ENCODE data around the gene OR2AT4. TPM values are rescaled to one million over a fixed set of nuclear protein-coding genes. Genes with fewer than 3 reads are reported as not detected.

OR2AT4 gene
- total and polyA plus RNA-seq, 4 donors, result not detected

DNA sequence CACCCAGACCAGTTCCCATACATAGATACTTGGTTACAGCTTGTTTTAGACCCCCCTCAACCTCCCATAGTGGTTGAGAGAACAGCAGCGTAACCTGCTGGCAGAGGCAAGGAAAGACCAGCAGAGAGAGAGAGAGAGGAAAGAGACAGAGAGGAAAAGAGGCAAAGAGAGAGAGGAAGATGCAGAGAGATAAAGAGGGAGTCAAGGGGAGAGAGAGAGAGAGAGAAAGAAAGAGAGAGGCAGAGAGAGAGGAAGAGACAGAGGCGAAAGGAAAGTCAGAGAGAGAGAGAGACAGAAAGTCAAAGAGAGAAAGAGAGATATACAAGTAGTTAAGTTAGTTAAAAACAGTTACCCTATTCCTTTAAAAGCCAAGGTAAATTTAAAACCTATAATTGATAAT is 55.4 kb downstream of the OR2AT4 start:
- no peaks in the 10 kb centered on the region for H3K4me1 ChIP-seq (ENCODE audit: control insufficient read depth in 5 of 5, insufficient read depth in 5 of 5, low read length in 5 of 5)
- WGBS, 2 donors, result 83 to 95% methylated on average over 2 of the region's 2 CpGs
- H3K9ac ChIP-seq (ENCODE audit: insufficient read depth in 1 of 2, low read length in 2 of 2), result no peak overlapping the region
- ATAC-seq (ENCODE audit: insufficient read depth, low FRiP score) (no peak), DNase-seq (no peak)
- no peak overlapping the region for H3K4me3 ChIP-seq
- TF ChIP-seq, protein P1, sequence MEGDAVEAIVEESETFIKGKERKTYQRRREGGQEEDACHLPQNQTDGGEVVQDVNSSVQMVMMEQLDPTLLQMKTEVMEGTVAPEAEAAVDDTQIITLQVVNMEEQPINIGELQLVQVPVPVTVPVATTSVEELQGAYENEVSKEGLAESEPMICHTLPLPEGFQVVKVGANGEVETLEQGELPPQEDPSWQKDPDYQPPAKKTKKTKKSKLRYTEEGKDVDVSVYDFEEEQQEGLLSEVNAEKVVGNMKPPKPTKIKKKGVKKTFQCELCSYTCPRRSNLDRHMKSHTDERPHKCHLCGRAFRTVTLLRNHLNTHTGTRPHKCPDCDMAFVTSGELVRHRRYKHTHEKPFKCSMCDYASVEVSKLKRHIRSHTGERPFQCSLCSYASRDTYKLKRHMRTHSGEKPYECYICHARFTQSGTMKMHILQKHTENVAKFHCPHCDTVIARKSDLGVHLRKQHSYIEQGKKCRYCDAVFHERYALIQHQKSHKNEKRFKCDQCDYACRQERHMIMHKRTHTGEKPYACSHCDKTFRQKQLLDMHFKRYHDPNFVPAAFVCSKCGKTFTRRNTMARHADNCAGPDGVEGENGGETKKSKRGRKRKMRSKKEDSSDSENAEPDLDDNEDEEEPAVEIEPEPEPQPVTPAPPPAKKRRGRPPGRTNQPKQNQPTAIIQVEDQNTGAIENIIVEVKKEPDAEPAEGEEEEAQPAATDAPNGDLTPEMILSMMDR (IDR thresholded peaks at IDR 0.05; ENCODE audit: control extremely low read depth, extremely low read depth), result no peak
- H3K9me3 ChIP-seq (ENCODE audit: control insufficient read depth in 4 of 4, insufficient read depth in 3 of 4, low read length in 3 of 4), result no peaks in the 10 kb centered on the region
- H3K27ac ChIP-seq (ENCODE audit: low read depth in 1 of 2, low read length in 1 of 2), result no peak overlapping the region
- no peaks in the 10 kb centered on the region for H3K36me3 ChIP-seq (ENCODE audit: control insufficient read depth in 4 of 4, insufficient read depth in 4 of 4, low read length in 4 of 4)
- no peaks in the 10 kb centered on the region for H3K27me3 ChIP-seq (ENCODE audit: control insufficient read depth in 3 of 3, insufficient read depth in 3 of 3, low read length in 2 of 3)

DNA sequence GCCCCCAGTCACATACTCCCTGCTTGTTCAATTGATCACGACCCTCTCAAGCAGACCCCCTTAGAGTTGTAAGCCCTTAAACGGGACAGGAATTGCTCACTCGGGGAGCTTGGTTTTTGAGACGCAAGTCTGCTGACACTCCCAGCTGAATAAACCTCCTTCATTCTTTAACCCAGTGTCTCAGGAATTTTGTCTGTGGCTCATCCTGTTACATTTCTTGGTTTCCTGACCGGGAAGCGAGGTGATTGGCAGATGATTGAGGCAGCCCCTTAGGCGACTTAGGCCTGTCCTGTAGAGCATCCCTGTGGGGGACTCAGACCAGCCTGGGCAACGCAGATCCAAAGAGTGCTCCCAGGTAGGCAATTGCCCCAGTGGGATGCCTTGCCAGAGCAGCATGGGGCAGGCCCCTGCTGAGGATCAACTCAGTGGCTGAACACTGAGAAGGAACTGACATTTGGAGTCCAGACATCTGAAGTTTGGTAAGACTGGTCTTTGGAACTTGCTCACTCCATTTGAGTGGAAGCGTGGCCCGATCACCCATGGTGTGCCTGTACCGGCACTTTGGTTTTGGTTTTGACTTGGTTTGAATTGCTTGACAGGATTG is 56.4 kb downstream of the OR2AT4 start:
- Histone ChIP-seq H3K9ac (ENCODE audit: insufficient read depth in 1 of 2, low read length in 2 of 2) (no peak overlapping the region), H3K36me3 (ENCODE audit: control insufficient read depth in 4 of 4, insufficient read depth in 4 of 4, low read length in 4 of 4) (no peaks in the 10 kb centered on the region), H3K27ac (ENCODE audit: low read depth in 1 of 2, low read length in 1 of 2) (no peak overlapping the region), H3K4me3 (no peak overlapping the region), H3K4me1 (ENCODE audit: control insufficient read depth in 5 of 5, insufficient read depth in 5 of 5, low read length in 5 of 5) (no peaks in the 10 kb centered on the region), H3K27me3 (ENCODE audit: control insufficient read depth in 3 of 3, insufficient read depth in 3 of 3, low read length in 2 of 3) (no peaks in the 10 kb centered on the region), H3K9me3 (ENCODE audit: control insufficient read depth in 4 of 4, insufficient read depth in 3 of 4, low read length in 3 of 4) (no peaks in the 10 kb centered on the region)
- TF ChIP-seq, protein P1 (IDR thresholded peaks at IDR 0.05; ENCODE audit: control extremely low read depth, extremely low read depth), result no peak
- WGBS, 2 donors, result 86 to 90% methylated on average over 11 of the region's 11 CpGs
- DNase-seq (no peak), ATAC-seq (ENCODE audit: insufficient read depth, low FRiP score) (no peak)

DNA sequence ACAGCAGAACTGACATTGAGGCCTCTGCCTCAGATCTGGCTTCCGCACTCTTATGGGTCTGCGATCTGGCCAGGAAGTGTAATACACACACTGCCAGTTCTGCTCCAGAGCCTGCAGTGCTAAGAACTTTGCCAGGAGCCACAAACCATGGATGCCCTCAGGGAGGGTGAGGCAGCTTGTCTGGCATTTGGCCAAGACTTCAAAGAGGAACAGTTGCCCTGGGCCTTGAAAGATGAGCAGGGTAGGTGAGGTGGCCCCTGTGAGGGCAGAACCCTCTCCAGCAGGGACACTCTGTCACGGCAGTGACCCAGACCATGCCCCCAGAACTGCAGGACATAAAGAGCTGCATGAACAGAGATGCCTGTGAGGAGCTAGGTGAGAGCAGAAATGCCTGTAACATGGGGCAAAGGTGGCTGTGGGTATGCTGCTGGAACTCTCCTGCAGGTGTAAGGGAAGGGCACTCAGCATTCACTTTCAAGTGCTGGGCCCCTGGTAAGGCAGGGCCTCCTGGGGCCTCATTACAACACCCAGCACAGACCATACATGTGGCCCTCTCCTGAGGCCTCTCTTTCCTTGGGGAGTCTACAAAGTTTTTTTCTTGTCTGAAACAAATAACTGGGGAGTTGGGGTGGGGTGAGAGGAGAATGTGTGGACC is 60.6 kb downstream of the OR2AT4 start:
- WGBS, 2 donors, result 82 to 84% methylated on average over 3 of the region's 3 CpGs
- Histone ChIP-seq H3K9me3 (ENCODE audit: control insufficient read depth in 4 of 4, insufficient read depth in 3 of 4, low read length in 3 of 4) (no peaks in the 10 kb centered on the region), H3K9ac (ENCODE audit: insufficient read depth in 1 of 2, low read length in 2 of 2) (no peak overlapping the region), H3K27ac (ENCODE audit: low read depth in 1 of 2, low read length in 1 of 2) (no peak overlapping the region), H3K4me1 (ENCODE audit: control insufficient read depth in 5 of 5, insufficient read depth in 5 of 5, low read length in 5 of 5) (no peaks in the 10 kb centered on the region), H3K36me3 (ENCODE audit: control insufficient read depth in 4 of 4, insufficient read depth in 4 of 4, low read length in 4 of 4) (no peaks in the 10 kb centered on the region), H3K4me3 (no peak overlapping the region), H3K27me3 (ENCODE audit: control insufficient read depth in 3 of 3, insufficient read depth in 3 of 3, low read length in 2 of 3) (no peaks in the 10 kb centered on the region)
- DNase-seq (no peak), ATAC-seq (ENCODE audit: insufficient read depth, low FRiP score) (no peak)
- TF ChIP-seq, protein P1 (IDR thresholded peaks at IDR 0.05; ENCODE audit: control extremely low read depth, extremely low read depth), result no peak

All from lung (tissue), 12 donors.